Stimulated activated CD8-positive, alpha-beta memory T cell treated with anti-CD3 and anti-CD28 coated beads, Interleukin-2, amount 100 ng/mL, for 48 hours (primary cell): ENCODE measurements around the gene DYRK3.

Experiments
- DNase-seq, 2 donors: peaks; one replicate each; pipeline ENCODE4 v3.0.0-alpha.2; 2020; ENCODE audit warnings: low read depth in 2 of 2

Gene DYRK3

DNA sequence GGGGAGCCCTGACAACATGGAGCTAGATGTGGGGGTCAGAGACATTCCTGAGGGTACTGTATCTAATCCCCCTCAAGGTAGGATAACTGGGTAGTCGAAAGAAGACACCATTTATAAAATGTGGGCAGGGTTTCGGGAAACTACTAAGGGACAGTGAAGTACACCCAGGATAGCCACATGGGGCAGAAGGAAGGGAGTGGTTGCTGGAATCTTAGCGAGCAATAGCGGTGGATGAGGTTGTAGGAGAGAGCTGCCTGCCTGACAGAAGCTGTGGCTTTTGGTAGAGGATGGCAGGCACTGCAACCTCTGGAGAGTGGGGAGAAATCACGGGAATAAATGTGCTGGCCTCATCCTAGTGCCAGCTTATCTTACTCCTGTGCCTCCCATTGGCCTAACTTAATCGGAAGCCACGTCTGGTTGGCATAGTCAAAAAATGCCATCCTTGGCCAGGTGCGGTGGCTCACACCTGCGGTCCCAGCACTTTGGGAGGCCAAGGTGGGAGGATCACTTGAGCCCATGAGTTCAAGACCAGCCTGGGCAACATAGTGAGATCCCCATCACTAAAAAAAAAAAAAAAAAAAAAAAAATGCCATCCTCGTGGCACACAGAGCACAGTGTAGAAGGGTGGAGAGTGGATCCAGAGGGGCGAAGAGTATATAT is 26.0 kb downstream of the DYRK3 start:
- no peak for DNase-seq

DNA sequence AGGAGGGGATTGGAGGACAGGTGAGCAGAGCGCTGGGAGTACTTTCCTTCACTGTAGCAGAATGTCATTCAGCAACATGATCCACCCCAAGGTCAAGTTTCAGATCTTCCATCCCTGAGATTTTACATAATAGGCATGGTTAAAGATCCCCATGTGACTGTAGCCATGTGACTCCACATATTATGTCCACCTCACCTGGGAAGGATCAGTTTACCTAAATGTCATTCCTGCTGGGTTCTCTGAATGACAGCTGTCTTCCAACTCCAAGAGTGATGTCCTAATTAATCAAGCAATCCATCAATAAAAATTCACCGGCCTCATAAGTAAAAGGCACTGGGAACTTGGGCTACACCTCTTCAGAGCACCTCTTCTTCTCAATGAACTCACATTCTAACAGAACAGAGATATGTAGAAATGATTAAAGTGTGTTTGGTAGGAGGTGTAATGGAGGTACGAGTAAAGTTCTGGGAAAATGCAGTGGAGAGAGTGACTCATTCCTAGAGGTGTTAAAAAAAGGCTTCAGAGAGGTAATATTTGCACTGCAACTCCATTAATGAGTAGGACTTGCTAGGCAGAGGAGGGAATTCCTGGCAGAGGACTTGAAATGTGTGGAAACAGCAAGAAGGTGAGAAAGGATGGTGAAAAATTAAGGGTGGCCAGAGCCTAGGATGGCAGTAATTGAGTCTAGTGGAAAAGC is 27.2 kb downstream of the DYRK3 start:
- DNase-seq: no peak

- DNase-seq: no peak
Observed at GRCh38 chr1:206663362-206663761, 28.0 kb downstream of the DYRK3 start.

GRCh38 chr1:206663832-206664652 is 28.7 kb downstream of the DYRK3 start:
- peak; percentile 40 to 59 for DNase-seq

DNA sequence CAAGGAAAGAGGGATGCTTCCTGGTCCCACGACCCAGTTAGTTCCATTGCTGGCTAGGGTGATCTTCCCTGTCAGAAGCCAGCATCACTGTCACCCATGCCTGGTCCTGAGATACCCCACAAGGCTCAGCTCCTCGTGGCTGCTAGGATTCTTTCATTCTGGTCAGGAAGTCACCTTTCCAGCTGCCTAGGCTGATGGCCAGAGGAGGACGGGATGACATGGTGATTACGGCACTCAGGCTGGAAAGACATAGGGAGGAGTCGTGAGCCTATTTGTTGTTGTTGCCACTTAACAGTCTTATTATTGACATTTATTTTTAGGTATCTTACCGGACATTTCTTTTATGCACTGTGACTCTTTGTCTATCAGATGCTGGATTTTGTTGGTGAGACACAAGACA is 29.4 kb downstream of the DYRK3 start:
- DNase-seq: no peak

DNA sequence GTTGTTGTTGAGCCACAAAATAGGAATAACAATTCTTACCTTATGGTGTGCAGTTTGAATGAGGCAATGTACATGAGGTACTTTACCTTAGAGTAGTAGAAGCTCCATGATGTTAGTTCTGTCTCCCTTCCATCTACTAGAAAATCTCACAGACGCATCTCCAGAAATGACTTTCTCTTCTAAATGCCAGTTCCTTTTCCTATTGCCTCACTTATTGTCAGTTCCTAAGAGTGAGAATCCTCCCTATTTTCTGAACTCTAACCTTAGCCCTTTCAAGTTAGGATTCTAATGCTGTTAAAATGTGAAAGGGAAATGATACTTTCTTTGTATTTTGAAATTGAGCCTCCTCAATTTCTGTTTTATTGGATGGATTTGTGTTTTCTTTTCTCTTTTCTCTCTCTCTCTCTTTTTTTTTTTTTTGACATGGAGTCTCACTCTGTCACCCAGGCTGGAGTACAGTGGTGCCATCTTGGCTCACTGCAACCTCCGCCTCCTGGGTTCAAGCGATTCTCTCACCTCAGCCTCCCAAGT is 30.8 kb downstream of the DYRK3 start:
- DNase-seq: no peak

DNA sequence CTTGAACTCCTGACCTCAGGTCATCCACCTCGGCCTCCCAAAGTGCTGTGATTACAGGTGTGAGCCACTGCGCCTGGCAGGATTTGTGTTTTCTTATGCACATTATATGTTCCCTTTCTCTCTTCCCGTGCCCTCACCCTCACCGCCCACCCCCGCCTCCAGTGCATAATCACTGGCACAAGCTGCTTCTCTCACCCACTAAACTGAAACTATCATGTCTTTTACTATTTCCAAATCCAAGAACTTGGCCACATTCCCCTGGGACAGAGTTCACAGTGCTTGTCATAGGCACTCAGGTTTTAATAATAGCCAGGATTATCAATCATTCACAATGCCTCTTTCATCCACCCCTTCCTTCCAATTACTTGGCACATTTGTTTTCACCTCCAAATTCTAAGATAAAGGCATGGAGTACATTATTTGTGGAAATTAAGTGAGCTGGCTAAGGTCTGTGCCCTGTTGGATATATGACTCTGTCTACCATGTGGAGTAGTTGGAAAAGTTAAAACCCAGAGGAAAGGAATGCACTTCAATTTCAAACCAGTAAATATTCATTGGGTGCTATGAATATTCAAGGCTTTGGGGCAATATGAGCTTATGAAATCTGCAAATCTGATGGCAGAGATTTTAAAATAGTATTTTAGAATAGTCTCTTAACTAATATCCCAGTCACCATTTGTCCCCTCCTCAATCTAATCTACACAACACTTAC is 31.8 kb downstream of the DYRK3 start:
- no peak for DNase-seq

DNA sequence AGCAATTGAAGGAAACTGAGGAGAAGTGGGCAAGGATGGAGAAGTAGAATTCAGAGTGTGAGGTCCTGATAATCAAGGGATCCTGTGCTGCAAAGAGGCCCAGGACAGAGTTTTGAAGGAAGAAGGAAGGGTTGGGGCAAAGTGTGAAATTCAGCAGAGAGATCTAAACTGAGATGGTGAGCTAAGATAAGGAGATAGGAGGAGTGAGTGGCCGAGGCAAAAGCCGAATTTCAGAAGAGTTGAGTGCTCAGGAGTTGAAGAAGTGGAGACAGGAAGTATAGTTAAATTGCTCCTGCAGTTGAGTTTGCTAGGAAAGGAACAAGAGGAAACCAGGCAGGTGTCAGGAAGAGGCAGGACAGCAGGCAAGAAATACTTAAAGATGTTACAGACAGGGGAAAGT is 33.0 kb downstream of the DYRK3 start:
- DNase-seq: no peak

DNA sequence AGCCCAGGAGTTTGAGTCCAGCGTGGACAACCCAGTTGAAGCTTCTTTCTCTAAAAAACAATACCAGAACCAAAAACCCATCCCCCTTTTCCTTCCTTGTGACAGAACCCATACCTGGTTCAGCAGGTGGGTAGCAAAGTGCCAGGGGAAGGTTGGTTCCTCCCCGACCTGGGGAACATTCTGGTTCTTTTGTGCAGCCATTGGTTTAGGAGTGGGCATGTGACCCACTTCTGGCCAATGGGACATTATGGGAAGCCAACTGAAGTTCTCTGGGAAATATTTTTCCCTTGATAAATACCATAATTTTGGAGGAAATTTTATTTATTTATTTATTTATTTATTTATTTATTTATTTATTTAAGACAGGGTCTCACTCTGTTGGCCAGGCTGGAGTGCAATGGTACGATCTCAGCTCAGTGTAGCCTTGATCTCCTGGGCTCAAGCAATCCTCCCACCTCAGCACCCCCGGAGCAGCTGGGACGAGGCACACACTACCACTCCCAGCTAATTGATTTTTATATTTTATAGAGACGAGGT is 33.6 kb downstream of the DYRK3 start:
- no peak for DNase-seq

- no peak for DNase-seq
Observed at GRCh38 chr1:206672011-206672688, 36.8 kb downstream of the DYRK3 start.

DNA sequence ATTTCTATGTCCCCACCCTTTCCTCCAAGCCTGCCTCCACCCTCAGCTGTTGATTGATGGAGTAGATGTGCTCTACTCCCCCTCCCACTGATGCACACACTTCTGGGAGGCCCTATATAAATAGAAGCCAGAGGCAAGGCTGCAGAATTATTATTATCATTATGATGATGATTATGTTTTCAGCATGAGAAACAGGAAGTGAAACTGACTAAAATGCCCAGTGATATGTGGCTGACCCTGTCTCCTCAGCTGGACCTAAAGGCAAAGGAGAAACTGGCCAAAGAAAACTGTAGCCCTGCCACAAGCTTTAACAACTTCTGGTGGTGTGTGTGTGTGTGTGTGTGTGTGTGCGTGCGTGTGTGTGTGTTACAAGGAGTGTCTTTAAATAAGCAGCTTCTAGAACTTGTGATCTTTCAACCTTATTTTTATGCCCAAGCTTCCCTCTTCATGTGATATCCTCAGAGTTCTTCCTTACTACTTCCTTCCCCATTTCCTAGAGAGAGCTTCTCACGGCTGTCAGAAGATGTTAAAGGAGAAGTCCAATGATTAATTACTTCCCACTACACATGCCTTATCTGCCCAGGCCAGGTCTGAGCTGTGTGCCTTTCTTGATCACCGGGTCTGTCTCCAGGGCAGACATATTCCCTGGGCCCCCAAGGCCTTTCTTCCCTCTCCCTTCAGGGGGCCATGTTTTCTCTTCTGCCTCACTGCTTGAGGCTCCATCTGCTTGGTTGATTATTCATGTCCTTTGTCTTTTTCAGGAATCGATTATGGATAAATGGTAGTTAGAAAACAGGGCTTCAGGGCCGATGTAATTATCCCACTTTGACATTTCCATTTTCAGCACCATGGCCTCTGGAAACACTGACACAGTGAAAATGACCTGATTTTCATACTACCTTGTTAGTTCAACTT is 37.8 kb downstream of the DYRK3 start:
- DNase-seq: no peak

DNA sequence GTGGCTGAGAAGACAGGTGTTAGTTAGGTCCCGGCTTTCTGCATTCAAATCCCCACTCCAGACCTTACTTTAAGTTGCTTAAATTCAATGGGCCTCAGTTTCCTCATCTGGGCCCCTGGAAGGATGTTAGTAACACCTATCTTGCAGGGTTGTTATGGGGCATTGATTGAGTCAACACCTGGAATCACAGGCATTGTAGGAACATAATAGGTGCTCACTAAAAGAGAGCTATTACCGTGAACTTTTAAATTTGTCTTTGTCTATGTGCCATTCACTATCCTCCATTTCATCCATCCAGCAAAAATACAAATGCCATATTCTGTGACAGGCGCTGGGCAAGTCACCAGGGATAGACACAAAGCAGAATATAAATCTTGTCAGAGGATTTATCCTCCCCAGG is 38.9 kb downstream of the DYRK3 start:
- DNase-seq: no peak

DNA sequence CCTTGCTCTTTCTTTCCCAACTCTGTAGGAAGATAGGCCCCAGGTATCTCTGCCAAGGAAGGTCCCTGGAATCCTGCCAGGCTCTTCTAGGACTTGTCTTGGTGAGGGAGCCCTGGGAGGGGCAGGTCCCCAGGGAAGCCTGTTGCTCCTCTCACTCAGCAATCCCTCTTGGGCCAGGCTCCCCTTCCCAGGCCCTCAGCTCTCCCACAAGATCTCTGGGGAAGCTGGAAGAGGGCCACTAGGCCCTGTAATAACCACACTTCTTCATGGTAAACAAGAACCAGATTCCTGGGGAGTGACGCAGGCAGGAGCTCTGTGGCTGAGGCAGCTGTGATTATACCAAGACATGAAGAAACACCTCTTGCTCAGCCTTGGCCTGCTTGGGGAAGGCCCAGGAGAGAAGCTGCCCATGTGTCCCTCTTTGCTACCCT is 39.4 kb downstream of the DYRK3 start:
- no peak for DNase-seq

DNA sequence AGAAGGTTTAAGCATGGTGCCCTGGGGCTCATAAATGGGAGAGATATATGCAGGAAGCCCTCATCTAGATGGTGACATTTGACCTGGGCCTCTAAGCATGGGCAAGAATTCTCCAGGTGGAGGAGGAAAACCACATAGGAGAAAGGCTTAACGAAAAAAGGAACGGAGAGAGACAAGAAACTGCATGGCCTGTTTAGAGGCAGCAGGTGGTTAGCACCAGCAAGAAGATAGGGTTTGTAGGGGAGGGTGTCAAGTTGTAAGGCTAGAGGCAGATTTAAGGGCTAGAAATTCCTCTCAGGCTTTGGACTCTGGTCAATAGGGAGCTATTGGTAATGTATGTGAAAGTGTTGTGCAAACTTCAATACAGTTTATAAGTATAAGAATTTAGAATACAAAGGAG is 41.2 kb downstream of the DYRK3 start:
- DNase-seq: no peak

DNA sequence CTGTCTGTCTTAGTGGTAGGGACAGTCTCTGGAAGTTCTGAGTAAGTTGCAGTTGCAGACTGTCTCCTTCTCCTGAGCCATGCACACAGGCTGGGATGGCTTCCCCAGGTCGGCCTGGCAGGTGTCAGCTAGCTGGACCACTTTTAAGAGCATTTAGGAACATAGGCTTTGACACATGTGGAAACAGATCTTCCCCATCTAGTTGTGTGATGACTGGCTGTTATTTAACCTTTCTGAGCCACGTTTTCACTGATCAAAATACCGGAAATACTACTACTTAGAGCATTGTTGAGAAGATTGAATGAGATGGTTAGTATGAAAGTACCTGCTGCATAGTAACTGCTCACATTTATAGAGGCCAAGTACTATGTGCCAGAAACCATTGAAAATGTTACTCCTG is 43.2 kb downstream of the DYRK3 start:
- DNase-seq: no peak

DNA sequence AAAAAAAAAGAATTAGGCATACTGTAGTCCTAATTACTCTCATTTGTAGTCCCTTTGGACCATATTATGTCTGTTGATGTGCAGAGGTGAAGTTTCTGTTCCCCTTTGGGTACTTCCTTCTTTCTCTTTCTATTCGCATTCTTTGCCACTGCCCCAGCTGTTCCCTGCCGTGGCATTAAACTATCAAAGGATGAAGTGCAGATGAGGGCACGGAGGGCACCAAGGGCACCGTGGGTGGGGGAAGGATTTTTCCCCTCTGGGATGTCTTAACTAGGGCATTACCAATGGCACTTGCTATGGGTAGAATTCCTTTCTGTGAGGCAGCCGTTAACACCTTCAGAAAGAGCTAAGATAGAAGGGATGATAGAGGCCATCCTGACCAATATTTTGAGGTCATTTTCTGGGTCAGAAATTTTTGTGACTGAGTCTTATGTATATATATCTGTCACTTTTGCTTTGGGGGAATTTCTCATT is 44.4 kb downstream of the DYRK3 start:
- DNase-seq: no peak

- no peak for DNase-seq
Observed at GRCh38 chr1:206680279-206680678, 44.9 kb downstream of the DYRK3 start.

GRCh38 chr1:206681359-206681758 is 46.0 kb downstream of the DYRK3 start:
- no peak for DNase-seq

GRCh38 chr1:206682111-206682510 is 46.8 kb downstream of the DYRK3 start:
- DNase-seq: no peak

GRCh38 chr1:206683313-206683712 is 48.0 kb downstream of the DYRK3 start:
- no peak for DNase-seq
